RWPE1 (cell line): ENCODE data around the gene CAMK2B.

Experiments used
- CTCF ChIA-PET: fragments of 350-600 bp; sonication (Branson Sonifier 250); formaldehyde crosslinking; extraction: SDS; loops from one replicate; lab custom pipeline; 2021; lab: Yijun Ruan, JAX
- POLR2A ChIA-PET: fragments of 400-600 bp; formaldehyde crosslinking; extraction: SDS; loops from one replicate; lab custom pipeline; 2020; ENCODE audit warnings: antibody characterized with exemption; ENCODE audit not compliant: low non-redundant PET; lab: Yijun Ruan, JAX
- DNase-seq: peaks from one replicate; pipeline ENCODE4 v3.0.0; 2012; ENCODE audit warnings: low spot score
- H3K27ac ChIP-seq: fragments of 450-650 bp; 2 replicates; pipeline ENCODE4 v1.5.1; 2017
- TF ChIP-seq, protein P1 (sequence below): fragments of 450-650 bp; conservative IDR thresholded peaks from 2 replicates; pipeline ENCODE4 v1.5.1; 2017; ENCODE audit warnings: low read depth, mild to moderate bottlenecking

CAMK2B gene

GRCh38 chr7:44222074-44222473 is 103.3 kb downstream of the CAMK2B start:
- DNase-seq = no peak
- ChIA-PET CTCF (no interaction called here), POLR2A (no interaction called here)
- H3K27ac ChIP-seq = peak overlapping the region; percentile 75; the same call in 1 of the 2 replicates
- TF ChIP-seq, protein P1, sequence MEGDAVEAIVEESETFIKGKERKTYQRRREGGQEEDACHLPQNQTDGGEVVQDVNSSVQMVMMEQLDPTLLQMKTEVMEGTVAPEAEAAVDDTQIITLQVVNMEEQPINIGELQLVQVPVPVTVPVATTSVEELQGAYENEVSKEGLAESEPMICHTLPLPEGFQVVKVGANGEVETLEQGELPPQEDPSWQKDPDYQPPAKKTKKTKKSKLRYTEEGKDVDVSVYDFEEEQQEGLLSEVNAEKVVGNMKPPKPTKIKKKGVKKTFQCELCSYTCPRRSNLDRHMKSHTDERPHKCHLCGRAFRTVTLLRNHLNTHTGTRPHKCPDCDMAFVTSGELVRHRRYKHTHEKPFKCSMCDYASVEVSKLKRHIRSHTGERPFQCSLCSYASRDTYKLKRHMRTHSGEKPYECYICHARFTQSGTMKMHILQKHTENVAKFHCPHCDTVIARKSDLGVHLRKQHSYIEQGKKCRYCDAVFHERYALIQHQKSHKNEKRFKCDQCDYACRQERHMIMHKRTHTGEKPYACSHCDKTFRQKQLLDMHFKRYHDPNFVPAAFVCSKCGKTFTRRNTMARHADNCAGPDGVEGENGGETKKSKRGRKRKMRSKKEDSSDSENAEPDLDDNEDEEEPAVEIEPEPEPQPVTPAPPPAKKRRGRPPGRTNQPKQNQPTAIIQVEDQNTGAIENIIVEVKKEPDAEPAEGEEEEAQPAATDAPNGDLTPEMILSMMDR = no peak

DNA sequence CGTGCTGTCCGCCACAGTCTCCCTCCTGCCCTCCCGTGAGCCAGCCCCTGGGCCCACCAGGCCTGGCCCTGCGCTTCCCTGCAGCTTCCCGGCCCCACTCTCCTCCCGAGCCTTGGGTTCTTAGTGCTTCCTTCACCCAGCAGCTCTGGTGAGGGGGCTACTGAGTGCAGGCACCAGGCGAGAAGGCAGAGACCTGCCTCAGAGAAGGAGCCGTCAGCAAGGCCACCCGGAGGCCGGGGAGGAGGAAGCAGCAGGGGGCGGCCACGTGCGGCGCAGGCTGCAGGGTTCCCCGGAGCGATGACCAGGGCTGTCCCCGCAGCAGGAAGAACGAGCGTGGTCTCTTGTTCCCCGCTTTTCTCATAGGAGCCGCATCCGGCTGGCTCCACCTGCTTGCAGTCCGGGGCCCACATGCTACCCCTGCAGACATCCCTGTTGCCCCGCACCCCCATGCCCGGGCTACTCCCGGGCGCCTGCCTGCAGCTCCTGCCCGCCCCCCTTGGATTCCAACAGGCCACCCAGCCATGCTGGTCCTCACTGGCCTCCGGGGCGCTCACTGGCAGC is 104.1 kb downstream of the CAMK2B start:
- POLR2A ChIA-PET = no interaction called here
- H3K27ac ChIP-seq = peak overlapping the region; percentile 8; the same call in 1 of the 2 replicates
- CTCF ChIA-PET = interaction anchor here (0.6 kb wide), 1 partner anchor 86 kb away, joined by 3 read pairs; no protein-coding TSS in a partner anchor
- no peak for DNase-seq
- TF ChIP-seq, protein P1 = no peak

DNA sequence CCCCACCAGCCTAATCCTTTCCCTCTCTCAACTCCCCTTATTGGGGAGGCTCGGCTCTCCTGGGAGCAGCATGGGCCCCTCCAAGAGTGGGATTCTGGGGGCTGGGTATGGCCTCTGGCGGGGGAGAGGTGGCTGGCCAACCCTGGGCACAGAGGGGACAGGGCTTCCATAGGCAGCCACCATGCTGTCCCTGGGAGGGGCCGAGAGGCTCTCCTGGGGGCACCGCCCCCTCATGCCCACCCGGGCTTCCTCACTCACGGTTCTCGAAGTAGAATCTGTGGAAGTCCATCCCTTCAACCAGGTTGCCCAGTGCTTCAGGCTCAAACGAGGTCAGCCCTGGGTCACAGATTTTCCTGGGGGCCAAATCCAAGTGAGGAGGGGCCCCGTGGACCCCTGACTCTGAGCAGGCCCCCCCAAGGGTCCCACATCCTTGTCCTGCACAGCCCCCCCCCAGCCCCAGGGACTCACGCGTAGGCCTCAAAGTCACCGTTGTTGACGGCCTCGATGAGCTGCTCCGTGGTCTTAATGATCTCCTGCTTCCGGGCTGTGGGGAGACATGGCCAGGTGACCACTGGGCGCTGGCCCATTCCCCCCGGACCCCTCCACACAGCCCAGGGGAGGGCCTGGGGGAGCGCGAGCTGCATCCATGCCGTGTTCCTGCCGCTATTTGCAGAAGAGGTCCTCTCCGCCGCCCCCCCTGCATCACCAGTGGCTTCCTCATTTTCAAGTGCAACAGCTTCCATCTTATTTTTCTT is 104.9 kb downstream of the CAMK2B start:
- DNase-seq = no peak

GRCh38 chr7:44220046-44220357 is 105.4 kb downstream of the CAMK2B start:
- TF ChIP-seq, protein P1 = no peak
- DNase-seq = no peak
- ChIA-PET CTCF (interaction anchor here (0.7 kb wide), 1 partner anchor 346 kb away, joined by 6 read pairs; no protein-coding TSS in a partner anchor), POLR2A (no interaction called here)
- H3K27ac ChIP-seq = no peak overlapping the region

More for the DNA sequence above, 104.9 kb downstream of the CAMK2B start:
- CTCF ChIA-PET = interaction anchor here (0.6 kb wide), 1 partner anchor 85 kb away, joined by 3 read pairs; no protein-coding TSS in a partner anchor
- TF ChIP-seq, protein P1 = no peak
- H3K27ac ChIP-seq = peak overlapping the region; percentile 8; the same call in 1 of the 2 replicates
- POLR2A ChIA-PET = no interaction called here

GRCh38 chr7:44219371-44220045 is 105.9 kb downstream of the CAMK2B start:
- POLR2A ChIA-PET = interaction anchor here (0.7 kb wide), 1 partner anchor 25 kb away, joined by 4 read pairs; no protein-coding TSS in a partner anchor
- H3K27ac ChIP-seq = no peak overlapping the region
- CTCF ChIA-PET = interaction anchor here (0.7 to 1.0 kb wide), 2 partner anchors 21 to 346 kb away, joined by 4 to 6 read pairs; no protein-coding TSS in a partner anchor
- TF ChIP-seq, protein P1 = no peak
- DNase-seq = no peak

- CTCF ChIA-PET = interaction anchor here (1.0 kb wide), 1 partner anchor 22 kb away, joined by 4 read pairs; no protein-coding TSS in a partner anchor
These were observed 106.8 kb downstream of the CAMK2B start for GRCh38 chr7:44218418-44219201.

More at GRCh38 chr7:44218418-44219201, 106.8 kb downstream of the CAMK2B start:
- POLR2A ChIA-PET = interaction anchor here (0.7 kb wide), 1 partner anchor 24 kb away, joined by 4 read pairs; no protein-coding TSS in a partner anchor
- H3K27ac ChIP-seq = peak overlapping the region; percentile 61; the same call in 1 of the 2 replicates
- no peak for DNase-seq
- TF ChIP-seq, protein P1 = no peak
